Activated CD8-positive, alpha-beta T cell treated with anti-CD3 and anti-CD28 coated beads for 36 hours (primary cell): ENCODE results near the gene PPP1R18. TPM values are rescaled to one million over a fixed set of nuclear protein-coding genes. Genes with fewer than 3 reads are reported as not detected.
"Not testable (repeated sequence)": the region's sequence is repeated elsewhere in the genome, so short reads cannot be mapped to it uniquely, and the experiment has no call there.

ENCODE experiments used
- ATAC-seq: fragments of 200-7000 bp; cut with Tn5 transposase; one replicate; pipeline ENCODE4 v1.10.0; 2021; ENCODE audit warnings: mild to moderate bottlenecking, moderate library complexity
- CTCF ChIA-PET: fragments of 350-600 bp; sonication (Branson Sonifier 250); formaldehyde crosslinking; loops from one replicate; lab custom pipeline; 2021; ENCODE audit warnings: antibody characterized with exemption; lab: Charles Lee
- POLR2A ChIA-PET: fragments of 350-600 bp; sonication (Branson Sonifier 250); formaldehyde crosslinking; loops from one replicate; lab custom pipeline; 2021; ENCODE audit warnings: antibody characterized with exemption; lab: Charles Lee
- DNase-seq: peaks from one replicate; pipeline ENCODE4 v3.0.0-alpha.2; 2020
- H3K27ac Mint-ChIP-seq: one replicate; pipeline ENCODE4 v1.8.0; 2021; ENCODE audit warnings: mild to moderate bottlenecking, mixed read lengths
- H3K27me3 Mint-ChIP-seq: one replicate; pipeline ENCODE4 v1.8.0; 2021; ENCODE audit warnings: mixed read lengths
- H3K36me3 Mint-ChIP-seq: one replicate; pipeline ENCODE4 v1.8.0; 2021; ENCODE audit warnings: low read depth, mixed read lengths
- H3K4me1 Mint-ChIP-seq: one replicate; pipeline ENCODE4 v1.8.0; 2021; ENCODE audit warnings: low read depth, mixed read lengths
- H3K4me3 Mint-ChIP-seq: one replicate; pipeline ENCODE4 v1.8.0; 2021; ENCODE audit warnings: mild to moderate bottlenecking, moderate library complexity, mixed read lengths
- H3K9me3 Mint-ChIP-seq: one replicate; pipeline ENCODE4 v1.8.0; 2021; ENCODE audit warnings: mixed read lengths
- intact Hi-C: fragments of 100-400 bp; cut with micrococcal nuclease; formaldehyde crosslinking; loops from one replicate; pipeline ENCODE4 v1.10.0; 2022
- total RNA-seq, 2 experiments: library from RNA; stranded (reverse); gene quantifications; one replicate each; pipeline ENCODE4 v1.2.3, GENCODE V29; 2021
- TF ChIP-seq, protein P1 (sequence below): fragments of 200-600 bp; IDR thresholded peaks from one replicate; pipeline ENCODE4 v1.8.0; 2022; ENCODE audit warnings: antibody characterized with exemption, mild to moderate bottlenecking

PPP1R18 gene
- total RNA-seq, 2 experiments from 2014 or later = 174 to 177 TPM

DNA sequence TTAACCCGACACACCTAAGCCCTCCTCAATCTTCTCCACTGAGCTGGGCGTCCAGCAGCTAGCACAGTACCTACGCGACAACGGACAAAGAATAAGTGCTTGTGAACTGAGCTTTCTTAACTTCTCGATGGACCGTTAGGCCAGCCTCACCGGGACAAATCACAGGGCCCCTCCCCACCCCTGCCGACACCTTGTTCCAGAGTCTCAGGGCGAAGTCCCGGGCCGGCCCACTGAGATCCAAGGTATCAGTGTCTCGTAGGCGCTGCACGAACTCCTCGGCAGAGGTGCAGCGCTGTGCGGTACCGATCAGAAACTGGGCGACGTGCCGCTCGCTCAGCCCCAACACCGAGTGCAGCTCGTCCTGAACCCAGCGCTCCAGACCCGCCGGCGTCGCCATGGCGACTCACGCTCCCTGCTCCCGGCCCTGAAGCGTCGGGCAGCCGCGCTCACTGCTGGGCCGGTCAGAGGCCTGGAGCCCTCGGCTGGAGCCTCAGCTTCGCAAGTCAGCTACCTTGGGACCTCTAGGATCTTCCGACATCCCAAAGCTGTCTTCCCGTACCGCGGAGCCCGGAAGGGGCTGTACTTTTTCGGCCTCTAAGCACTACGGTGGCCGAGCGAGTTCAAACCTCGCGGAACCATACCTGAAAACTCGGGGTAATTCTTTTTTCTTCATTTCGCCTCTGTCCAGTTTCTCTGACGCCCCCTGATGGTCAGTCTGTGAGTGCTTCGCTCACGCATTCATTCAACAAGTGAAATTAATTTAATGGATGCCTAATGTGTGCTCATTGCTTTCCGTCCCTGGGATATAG is 13.8 kb downstream of the PPP1R18 start, which contains the start of gene DHX16:
DHX16 (minus strand) TSS at position 562 of the 809 bp plus-strand sequence; CDS start at position 397, 165 bp downstream.
- peak; percentile 83 for ATAC-seq
- Mint-ChIP-seq H3K36me3 (peaks cover 33% of the 10 kb centered on the region), H3K4me1 (peaks cover 26% of the 10 kb centered on the region), H3K27ac (peak within 1 kb of the TSS; percentile 85), H3K27me3 (no peaks in the 10 kb centered on the region), H3K4me3 (peak within 1 kb of the TSS; percentile 74), H3K9me3 (no peaks in the 10 kb centered on the region)
- TF ChIP-seq, protein P1, sequence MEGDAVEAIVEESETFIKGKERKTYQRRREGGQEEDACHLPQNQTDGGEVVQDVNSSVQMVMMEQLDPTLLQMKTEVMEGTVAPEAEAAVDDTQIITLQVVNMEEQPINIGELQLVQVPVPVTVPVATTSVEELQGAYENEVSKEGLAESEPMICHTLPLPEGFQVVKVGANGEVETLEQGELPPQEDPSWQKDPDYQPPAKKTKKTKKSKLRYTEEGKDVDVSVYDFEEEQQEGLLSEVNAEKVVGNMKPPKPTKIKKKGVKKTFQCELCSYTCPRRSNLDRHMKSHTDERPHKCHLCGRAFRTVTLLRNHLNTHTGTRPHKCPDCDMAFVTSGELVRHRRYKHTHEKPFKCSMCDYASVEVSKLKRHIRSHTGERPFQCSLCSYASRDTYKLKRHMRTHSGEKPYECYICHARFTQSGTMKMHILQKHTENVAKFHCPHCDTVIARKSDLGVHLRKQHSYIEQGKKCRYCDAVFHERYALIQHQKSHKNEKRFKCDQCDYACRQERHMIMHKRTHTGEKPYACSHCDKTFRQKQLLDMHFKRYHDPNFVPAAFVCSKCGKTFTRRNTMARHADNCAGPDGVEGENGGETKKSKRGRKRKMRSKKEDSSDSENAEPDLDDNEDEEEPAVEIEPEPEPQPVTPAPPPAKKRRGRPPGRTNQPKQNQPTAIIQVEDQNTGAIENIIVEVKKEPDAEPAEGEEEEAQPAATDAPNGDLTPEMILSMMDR = peak; percentile 70
- DNase-seq = peak; percentile 95
- intact Hi-C loops = no loop called here
- POLR2A ChIA-PET = interaction anchor here (0.7 to 15.7 kb wide), 13 partner anchors 8 to 407 kb away, joined by 3 to 500 read pairs (median 4); partner anchors contain the start of genes MDC1, MRPS18B, PPP1R10 and TUBB
- CTCF ChIA-PET = interaction anchor here (0.7 to 18.6 kb wide), 15 partner anchors 10 to 414 kb away, joined by 3 to 704 read pairs (median 4); partner anchors contain the start of genes ATAT1, MDC1 and TUBB

DNA sequence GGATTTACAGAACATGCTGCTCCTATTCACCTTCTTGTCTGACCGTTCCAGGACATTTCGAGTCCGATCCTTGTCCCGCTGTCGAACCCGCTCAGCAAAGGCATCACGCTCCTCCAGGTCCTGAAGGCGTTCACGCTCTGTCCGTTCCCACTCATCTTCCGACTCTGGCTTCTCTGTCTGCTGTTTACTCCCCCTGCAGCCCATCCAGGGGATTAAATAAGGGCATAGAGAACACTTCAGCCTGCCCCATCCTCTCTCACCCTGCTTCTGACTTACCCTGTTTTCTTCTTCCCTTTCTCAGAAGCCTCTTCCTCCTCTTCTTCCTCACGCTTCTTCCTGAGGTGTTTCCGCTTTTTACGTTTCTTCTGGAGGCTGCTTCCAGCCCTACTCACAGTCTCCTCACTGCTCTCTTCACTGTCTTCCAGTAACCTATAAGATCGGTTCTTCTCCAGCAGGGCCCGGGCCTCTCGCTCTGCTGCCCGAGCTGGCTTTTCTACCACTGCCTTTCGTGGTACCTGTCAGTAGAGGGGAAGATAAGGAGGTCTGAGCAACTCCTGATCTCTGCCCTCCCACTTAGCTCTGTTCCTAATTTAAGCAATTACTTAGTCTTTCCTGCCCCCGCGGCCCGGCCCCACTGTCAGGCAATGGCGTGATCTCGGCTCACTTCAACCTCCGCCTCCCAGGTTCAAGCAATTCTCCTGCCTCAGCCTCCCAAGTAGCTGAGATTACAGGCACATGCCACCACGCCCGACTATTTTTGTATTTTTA is 15.5 kb downstream of the PPP1R18 start:
- intact Hi-C loops = no loop called here
- no peak for ATAC-seq
- CTCF ChIA-PET = interaction anchor here (1.5 to 18.6 kb wide), 2 partner anchors 53 to 59 kb away, joined by 4 to 704 read pairs; partner anchors contain the start of genes MDC1, MRPS18B and TUBB
- TF ChIP-seq, protein P1 = no peak
- Mint-ChIP-seq H3K9me3 (no peaks in the 10 kb centered on the region), H3K4me3 (peak overlapping the region; percentile 74), H3K4me1 (peaks cover 32% of the 10 kb centered on the region), H3K36me3 (peaks cover 25% of the 10 kb centered on the region), H3K27ac (no peak overlapping the region), H3K27me3 (no peaks in the 10 kb centered on the region)
- no peak for DNase-seq
- POLR2A ChIA-PET = interaction anchor here (1.1 to 15.7 kb wide), 3 partner anchors 50 to 181 kb away, joined by 3 to 500 read pairs (median 13); partner anchors contain the start of genes MDC1, MRPS18B, PPP1R10 and TUBB

DNA sequence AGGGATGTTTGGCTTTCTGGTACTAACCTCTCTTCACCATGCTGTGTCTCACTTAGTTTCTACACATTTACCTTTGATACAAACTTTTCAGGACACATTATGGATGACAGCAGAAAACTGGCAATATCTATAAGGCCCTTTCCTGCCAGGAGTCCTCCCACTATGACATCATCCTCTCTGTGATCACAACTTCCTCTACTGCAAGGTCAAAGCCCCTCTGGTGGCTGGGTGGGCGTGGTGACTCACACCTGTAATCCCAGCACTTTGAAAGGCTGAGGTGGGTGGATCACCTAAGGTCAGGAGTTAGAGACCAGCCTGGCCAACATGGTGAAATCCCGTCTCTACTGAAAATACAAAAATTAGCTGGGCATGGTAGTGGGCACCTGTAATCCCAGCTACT is 20.1 kb downstream of the PPP1R18 start:
- Mint-ChIP-seq H3K36me3 (peaks cover 53% of the 10 kb centered on the region), H3K4me1 (peaks cover 25% of the 10 kb centered on the region), H3K27ac (peak overlapping the region; percentile 83)
- ATAC-seq (peak; percentile 95), DNase-seq (peak; percentile 88)
- H3K9me3 Mint-ChIP-seq, H3K27me3 Mint-ChIP-seq, intact Hi-C loops, H3K4me3 Mint-ChIP-seq: not testable (repeated sequence)
- CTCF ChIA-PET = interaction anchor here (1.0 to 2.1 kb wide), 3 partner anchors 13 to 65 kb away, joined by 3 to 7 read pairs (median 6); no protein-coding TSS in a partner anchor
- POLR2A ChIA-PET = interaction anchor here (1.3 kb wide), 1 partner anchor 33 kb away, joined by 3 read pairs; no protein-coding TSS in a partner anchor

DNA sequence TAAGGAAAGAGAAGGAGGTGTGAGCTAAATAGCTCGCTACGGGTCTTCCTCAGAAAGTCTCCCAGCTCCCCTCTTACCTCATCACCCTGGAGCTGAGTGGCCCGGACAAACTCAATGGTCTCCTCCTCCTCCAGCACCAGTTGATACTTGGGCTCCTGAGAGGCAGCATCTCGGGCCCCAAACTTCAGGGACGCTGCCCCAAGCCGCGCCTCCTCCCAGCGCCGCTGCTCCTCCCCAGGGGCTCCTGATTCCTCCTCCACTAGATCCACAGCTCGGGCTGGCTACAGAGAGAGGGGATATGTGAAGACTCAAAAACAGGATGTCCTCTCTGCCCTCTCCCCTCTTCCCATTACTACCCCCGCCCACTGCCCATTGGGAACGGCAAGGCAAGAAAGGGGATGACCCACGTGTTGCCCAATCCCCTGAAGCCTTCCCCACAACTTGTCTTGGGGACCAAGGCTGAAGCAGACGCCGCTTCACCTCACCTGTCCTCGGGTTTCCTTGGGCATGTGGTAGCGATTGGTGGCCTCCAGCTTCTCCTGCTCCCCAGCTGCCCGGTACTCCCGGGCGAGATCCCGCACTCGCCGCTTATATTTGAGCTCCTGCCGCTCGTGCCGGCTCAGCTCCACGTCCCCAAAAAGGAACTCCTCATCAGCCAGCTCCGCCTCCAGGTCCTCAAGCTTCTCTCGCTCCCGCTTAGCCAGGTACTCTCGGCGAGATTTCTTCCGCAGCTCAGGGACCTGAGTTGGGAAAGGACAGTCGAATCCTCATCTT is 21.3 kb downstream of the PPP1R18 start:
- DNase-seq (no peak), ATAC-seq (no peak)
- peaks cover 15% of the 10 kb centered on the region for H3K4me1 Mint-ChIP-seq
- H3K27me3 Mint-ChIP-seq = no peaks in the 10 kb centered on the region
- no peak overlapping the region for H3K4me3 Mint-ChIP-seq
- intact Hi-C loops = no loop called here
- H3K9me3 Mint-ChIP-seq = no peaks in the 10 kb centered on the region
- ChIA-PET CTCF (interaction anchor here (0.8 to 2.1 kb wide), 9 partner anchors 10 to 66 kb away, joined by 3 to 6 read pairs (median 4); no protein-coding TSS in a partner anchor), POLR2A (interaction anchor here (0.8 to 1.5 kb wide), 6 partner anchors 12 to 68 kb away, joined by 3 to 4 read pairs (median 3); no protein-coding TSS in a partner anchor)
- no peak overlapping the region for H3K27ac Mint-ChIP-seq
- TF ChIP-seq, protein P1 = no peak
- H3K36me3 Mint-ChIP-seq = peaks cover 46% of the 10 kb centered on the region

DNA sequence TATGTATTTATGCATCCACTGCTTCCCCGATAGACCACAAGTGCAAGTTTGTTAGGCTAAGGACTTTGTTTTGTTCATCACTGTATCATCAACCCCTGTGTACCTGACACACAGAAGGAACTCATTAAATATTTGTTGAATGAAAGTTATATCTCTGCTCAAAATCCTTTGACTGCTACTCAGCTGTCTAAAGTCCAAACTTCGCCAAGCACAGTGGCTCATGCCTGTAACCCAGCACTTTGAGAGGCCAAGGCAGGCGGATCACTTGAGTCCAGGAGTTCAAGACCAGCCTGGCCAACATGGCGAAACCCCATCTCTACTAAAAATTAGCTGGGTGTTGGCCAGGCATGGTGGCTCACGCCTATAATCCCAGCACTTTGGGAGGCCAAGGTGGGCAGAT is 28.5 kb downstream of the PPP1R18 start:
- DNase-seq, H3K4me3 Mint-ChIP-seq, H3K4me1 Mint-ChIP-seq, ATAC-seq, H3K9me3 Mint-ChIP-seq, intact Hi-C loops, H3K27me3 Mint-ChIP-seq: not testable (repeated sequence)
- POLR2A ChIA-PET = interaction anchor here (2.0 kb wide), 1 partner anchor 42 kb away, joined by 4 read pairs; no protein-coding TSS in a partner anchor
- CTCF ChIA-PET = interaction anchor here (1.5 kb wide), 1 partner anchor 65 kb away, joined by 3 read pairs; no protein-coding TSS in a partner anchor
- H3K36me3 Mint-ChIP-seq = peaks cover 38% of the 10 kb centered on the region
- peak overlapping the region; percentile 10 for H3K27ac Mint-ChIP-seq
